Stimulated activated CD8-positive, alpha-beta memory T cell treated with anti-CD3 and anti-CD28 coated beads, Interleukin-7, amount 100 ng/mL, for 4 hours (primary cell): Measurements from ENCODE around the gene NDOR1.

Experiments
- DNase-seq, 2 donors: peaks; one replicate each; pipeline ENCODE4 v3.0.0-alpha.2; 2020; ENCODE audit warnings: low read depth in 2 of 2

NDOR1 gene

DNA sequence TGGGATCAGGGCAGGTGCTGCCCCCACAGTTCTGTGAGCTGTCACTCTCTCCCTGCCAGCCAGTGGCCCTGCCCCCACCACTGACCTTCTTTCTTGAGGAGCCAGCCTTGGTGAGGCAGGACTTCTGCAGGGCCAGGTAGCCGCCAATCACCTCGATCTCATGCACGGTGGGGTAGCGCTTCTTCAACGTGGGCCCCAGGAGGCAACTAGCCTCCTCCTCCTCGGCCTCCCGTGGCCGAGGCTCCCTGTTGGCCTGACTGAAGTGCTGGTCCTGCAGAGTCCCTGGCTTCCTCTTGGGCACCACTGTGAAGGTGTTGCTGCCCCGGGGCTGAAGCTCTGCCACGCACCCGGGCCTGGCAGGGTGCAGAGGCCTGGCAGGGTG lies 6.6 kb upstream of the NDOR1 start:
- no peak for DNase-seq

DNA sequence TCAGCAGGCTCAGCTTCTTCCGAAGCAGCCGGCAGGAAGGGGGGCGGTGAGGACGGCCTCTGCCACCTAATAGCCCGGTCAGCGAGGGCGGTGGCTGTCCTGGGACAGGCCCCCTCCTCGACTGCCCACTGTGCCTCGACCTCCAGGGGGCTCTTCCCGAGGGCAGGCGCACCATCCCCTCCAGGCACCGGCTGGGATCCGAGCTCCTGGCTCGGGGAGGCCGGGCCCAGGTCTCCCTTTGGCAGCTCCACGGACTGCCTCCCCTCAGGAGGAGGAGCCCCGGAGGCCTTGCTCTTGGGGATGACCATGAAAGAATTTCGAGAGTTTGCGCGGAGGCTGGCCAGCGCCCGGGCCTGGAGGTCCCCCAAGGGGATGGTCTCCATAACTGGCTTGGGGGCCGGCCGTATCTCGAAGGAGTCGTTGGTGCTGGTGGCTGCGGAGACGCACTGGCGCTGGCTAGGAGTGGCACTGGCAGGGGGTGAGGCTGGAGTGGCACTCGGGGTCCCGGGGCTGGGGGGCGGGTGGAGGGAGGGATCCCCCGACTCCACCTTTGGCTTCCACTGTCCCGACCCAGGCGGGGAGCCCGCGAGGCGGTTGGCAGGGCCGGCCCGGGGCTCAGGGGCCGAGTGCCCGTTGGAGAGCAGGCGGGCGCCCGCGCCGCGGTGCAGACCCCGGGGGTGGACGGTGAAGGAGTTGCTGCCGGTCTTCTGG lies 5.9 kb upstream of the NDOR1 start:
- no peak for DNase-seq

GRCh38 chr9:137200311-137201204 lies 4.9 kb upstream of the NDOR1 start, which contains the start of gene TPRN:
TSS of gene TPRN (minus strand) at chr9:137200741. CDS start at chr9:137200711, 30 bp downstream.
- peak; percentile 97 to 99 for DNase-seq

- DNase-seq = no peak
Measured at GRCh38 chr9:137201205-137201868, 4.2 kb upstream of the NDOR1 start.

DNA sequence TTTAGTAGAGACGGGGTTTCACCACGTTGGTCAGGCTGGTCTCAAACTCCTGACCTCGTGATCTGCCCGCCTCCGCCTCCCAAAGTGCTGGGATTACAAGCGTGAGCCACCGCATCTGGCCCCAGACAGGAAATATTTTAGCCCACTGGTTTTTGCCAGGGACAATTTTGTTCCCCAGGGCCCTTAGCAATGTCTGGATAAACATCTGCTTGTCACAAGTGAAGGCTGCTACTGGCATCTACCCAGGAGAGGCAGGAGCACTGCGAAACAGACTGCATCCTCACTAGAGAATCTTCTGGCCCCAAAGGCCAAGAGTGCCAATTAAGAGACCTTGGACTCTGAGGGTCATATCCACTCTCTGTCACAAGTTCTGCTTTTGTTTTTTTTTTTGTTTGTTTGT lies 2.5 kb upstream of the NDOR1 start:
- DNase-seq = no peak

GRCh38 chr9:137204731-137205125 lies 772 bp upstream of the NDOR1 start:
- no peak for DNase-seq

- no peak for DNase-seq
Measured at GRCh38 chr9:137206602-137207001, 1.1 kb downstream of the NDOR1 start.

DNA sequence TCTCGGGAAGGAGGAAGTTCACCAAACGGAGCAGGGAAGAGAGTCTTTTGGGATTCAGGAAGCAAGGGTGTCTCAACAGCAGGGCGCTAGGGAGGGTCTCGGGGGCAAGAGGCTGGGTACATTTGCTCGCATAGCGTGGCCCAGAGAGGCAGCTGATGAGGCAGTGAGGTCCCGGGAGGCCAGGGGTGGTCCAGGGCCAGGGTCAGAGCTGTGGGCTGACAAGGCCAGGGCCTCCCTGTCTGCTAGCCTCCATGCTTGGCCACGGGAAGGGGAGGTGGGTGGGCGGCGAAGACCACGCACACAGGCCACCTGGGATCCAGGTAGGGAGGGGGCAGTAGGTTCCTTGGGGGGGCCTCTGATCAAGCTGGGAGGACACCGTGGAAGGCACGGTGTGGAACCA lies 6.0 kb downstream of the NDOR1 start:
- no peak for DNase-seq

GRCh38 chr9:137212520-137212919 lies 7.0 kb downstream of the NDOR1 start:
- DNase-seq = no peak

DNA sequence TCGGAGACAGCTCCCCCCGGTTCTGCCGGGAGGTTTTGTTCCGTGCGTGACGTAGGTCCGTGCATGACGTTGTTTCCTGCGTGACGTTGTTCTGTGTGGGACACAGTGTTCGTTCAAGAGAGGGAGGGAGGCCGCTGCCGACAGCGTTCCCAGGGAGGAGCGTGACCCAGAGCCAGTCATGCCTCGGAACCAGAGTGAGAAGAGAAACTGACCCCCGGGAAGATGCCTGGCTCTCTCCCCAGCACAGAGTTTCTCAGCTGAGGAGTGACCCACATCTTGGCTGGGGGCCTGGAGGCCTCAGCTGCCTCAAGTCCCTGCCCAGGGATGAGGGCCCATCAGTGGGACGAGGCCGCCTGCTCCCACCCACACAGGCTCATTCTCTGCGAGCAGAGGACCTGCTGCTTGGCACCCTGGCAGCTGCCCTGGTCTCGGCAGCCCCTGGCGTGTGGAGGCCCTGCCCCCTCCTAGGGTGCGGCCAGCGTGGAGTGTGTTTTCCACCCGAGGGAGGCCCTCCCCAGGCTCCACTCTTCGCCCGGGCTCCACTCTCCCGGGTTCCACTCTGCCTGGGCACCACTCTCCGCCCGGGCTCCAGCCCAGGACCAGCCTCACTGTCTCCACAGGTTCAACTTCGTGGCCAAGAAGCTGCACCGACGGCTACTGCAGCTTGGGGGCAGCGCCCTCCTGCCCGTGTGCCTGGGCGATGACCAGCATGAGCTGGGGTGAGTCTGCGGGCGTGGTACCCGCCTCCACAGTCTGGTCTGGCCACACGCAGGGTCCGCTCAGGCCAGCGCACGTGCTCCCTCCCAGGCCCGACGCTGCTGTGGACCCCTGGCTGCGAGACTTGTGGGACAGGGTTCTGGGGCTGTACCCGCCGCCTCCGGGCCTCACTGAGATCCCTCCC lies 7.9 kb downstream of the NDOR1 start:
- DNase-seq = no peak

DNA sequence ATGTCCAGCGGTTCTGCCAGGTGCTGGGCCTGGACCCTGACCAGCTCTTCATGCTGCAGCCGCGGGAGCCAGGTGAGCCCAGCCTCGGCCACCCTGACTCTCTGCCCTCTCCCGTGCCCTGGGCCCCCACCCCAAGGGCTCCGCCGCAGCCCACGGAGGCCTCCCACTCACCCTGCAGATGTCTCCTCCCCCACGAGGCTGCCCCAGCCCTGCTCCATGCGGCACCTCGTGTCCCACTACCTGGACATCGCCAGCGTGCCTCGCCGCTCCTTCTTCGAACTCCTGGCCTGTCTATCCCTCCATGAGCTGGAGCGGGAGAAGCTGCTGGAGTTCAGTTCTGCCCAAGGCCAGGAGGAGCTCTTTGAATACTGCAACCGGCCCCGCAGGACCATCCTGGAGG lies 9.1 kb downstream of the NDOR1 start:
- DNase-seq = no peak

DNA sequence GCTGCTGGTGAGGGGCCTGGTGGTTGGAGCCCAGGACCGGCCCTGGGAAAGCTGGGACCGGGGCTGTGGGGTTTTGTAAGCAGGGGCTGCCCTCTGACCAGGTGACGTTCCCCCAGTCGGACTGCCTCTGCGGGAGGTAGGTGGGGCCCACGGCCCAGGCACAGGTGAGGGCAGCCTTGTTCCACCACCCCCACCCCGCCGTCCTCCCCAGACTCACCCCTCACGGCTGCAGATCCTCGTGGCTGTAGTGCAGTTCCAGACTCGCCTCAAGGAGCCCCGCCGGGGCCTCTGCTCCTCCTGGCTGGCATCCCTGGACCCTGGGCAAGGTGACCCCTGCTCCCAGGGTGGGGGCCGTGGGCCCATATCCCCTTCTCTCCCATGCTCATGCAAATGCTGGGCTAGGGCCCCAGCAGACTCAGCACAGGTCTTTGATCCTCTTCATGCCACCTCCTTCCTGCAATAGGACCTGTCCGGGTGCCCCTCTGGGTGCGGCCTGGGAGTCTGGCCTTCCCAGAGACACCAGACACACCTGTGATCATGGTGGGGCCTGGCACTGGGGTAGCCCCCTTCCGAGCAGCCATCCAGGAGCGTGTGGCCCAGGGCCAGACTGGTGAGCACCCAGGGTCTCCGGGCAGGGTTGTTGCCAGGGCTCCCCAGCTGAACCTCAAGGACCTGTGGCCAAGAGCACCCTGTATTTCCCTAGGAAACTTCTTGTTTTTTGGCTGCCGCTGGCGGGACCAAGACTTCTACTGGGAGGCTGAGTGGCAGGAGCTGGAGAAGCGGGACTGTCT lies 9.9 kb downstream of the NDOR1 start:
- DNase-seq = no peak

DNA sequence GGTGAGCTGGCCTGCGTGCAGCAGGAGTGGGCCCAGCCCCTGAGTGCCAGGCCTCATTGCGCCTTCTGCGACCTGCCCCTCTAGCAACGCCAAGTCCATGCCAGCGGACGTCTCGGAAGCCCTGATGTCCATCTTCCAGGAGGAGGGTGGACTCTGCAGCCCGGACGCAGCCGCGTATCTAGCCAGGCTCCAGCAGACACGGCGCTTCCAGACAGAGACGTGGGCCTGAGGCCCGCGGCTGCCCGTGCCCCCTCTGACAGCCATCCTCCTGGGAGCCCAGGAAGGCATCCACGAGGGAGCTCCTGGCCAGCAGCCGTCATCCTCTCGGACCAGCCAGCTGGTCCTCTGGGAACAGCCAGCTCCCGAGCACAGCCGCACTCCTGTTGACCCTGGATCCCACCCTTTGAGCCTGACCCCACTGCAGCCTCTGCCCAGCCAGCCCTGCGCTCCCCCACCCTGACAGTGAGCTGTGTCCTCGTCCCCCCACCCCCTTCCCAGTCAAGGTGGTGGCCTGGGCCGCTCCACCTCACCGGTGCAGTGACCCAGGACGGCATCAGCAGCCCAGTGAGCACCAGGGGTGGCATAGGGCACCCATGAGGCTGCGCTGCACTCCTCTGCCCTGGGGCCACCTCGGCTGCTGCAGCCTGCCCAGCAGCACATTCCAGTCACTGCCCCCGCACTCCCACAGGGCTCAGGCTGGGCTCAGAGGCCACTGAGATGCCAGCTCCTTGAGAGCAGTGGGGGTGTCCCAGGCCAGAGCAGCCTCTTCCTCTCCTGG lies 10.9 kb downstream of the NDOR1 start:
- no peak for DNase-seq

GRCh38 chr9:137217276-137218211 lies 12.0 kb downstream of the NDOR1 start:
- no peak for DNase-seq

DNA sequence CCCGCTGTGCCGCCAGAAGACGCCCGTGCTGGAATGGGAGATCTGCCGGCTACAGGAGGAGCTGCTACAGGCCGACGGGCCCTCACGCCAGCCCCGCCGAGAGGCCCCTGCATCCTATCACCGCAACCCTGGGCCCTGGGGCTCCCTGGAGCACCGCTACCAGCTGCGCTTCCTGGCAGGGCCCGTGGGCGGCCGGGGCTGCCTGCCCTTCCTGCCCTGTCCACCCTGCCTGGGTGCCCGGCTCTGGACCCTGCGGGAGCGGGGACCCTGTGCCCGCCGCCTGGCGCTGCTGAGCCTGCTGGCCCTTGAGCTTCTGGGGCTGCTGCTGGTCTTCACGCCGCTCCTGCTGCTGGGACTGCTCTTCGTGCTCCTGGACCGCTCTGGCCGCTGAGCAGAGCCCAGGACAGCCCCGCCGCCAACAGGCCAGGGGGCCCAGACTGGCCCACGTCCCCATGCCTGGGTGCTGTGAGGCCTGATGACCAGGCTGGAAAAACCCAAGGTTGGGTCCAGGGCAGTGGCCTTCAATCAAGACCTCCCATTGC lies 12.8 kb downstream of the NDOR1 start:
- no peak for DNase-seq

- DNase-seq = no peak
Measured at GRCh38 chr9:137218754-137219271, 13.3 kb downstream of the NDOR1 start.

DNA sequence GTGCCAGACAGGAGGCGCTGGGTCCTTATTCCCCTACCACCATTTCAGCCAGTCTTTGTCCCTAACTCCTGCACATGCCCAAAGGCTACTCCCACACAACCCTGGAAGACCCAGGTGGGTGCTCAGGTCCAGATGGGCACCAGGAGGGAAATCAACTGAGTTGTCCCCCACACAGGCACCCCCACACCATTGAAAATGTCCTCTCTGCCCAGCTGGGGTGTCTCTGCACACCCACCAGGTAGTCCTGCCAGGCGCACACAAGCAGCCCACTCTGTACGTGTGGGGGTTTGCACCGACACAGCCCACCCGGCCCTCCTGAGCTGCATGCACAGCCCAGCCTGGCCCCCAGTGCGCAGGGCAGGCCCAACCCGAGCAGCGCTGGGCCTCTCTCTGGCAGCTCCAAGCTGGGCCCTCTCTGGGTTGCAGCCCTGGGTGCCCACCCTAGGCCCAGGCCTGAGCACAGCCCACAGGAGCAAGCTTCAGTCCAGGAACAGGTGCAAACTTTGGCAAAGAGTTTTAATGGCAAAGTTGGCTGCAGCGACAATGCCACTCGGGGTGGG lies 14.3 kb downstream of the NDOR1 start:
- no peak for DNase-seq
